Measurements from ENCODE around the gene LSR. TPM values are rescaled to one million over a fixed set of nuclear protein-coding genes. Genes with fewer than 3 reads are reported as not detected.

The LSR gene
- total RNA-seq, 4 donors from 2014 or later: 2.5 to 11.4 (median 5.2) TPM

Other genes with a start within 250 kb of the LSR start
- gene GRAMD1A, start 248.7 kb upstream of the LSR start, total RNA-seq: 10 to 100 TPM; 38.8 to 45.1 (median 43.7) TPM
- gene SCN1B, start 218.5 kb upstream of the LSR start, total RNA-seq: 100 to 1,000 TPM; 194 to 469 (median 289) TPM
- 10 to 100 TPM in 3 of 4 donors, 1 to 10 TPM in 1; 9.1 to 24.0 (median 17.1) TPM for gene HPN, start 207.3 kb upstream of the LSR start, total RNA-seq
- gene FXYD3, start 133.2 kb upstream of the LSR start, total RNA-seq: 10 to 100 TPM in 1 of 4 donors, under 1 TPM in 1, not detected in 2; 0.26 to 13.4 TPM
- 10 to 100 TPM; 16.1 to 31.5 (median 27.2) TPM for gene LGI4, start 113.9 kb upstream of the LSR start, total RNA-seq
- gene FXYD1, start 110.2 kb upstream of the LSR start, total RNA-seq: 100 to 1,000 TPM; 215 to 235 (median 225) TPM
- under 1 TPM in 1 of 4 donors, not detected in 3; 0.40 TPM for gene FXYD7, start 105.7 kb upstream of the LSR start, total RNA-seq
- 10 to 100 TPM in 3 of 4 donors, 1 to 10 TPM in 1; 5.2 to 23.3 (median 14.3) TPM for gene FXYD5, start 94.3 kb upstream of the LSR start, total RNA-seq
- gene FAM187B, start 20.3 kb upstream of the LSR start, total RNA-seq: not detected
- 100 to 1,000 TPM; 118 to 169 (median 143) TPM for gene USF2, start 20.0 kb downstream of the LSR start, total RNA-seq
- gene HAMP, start 33.5 kb downstream of the LSR start, total RNA-seq: not detected
- gene MAG, start 43.2 kb downstream of the LSR start, total RNA-seq: 1 to 10 TPM in 1 of 4 donors, under 1 TPM in 1, not detected in 2; 0.24 to 1.5 TPM
- under 1 TPM in 1 of 4 donors, not detected in 3; 0.59 TPM for gene CD22, start 80.2 kb downstream of the LSR start, total RNA-seq
- not detected for gene FFAR1, start 98.9 kb downstream of the LSR start, total RNA-seq
- not detected for gene FFAR3, start 109.5 kb downstream of the LSR start, total RNA-seq
- gene GPR42, start 122.1 kb downstream of the LSR start, total RNA-seq: not detected
- not detected for gene FFAR2, start 199.3 kb downstream of the LSR start, total RNA-seq
- gene KRTDAP, start 241.5 kb downstream of the LSR start, total RNA-seq: not detected